ENCODE data around the gene ARHGEF40.

ARHGEF40 gene

GRCh38 chr14:21098892-21099595 is 28.9 kb downstream of the ARHGEF40 start:
- DNase-seq = no peak

GRCh38 chr14:21099596-21099985 is 29.5 kb downstream of the ARHGEF40 start:
- no peak for DNase-seq

DNA sequence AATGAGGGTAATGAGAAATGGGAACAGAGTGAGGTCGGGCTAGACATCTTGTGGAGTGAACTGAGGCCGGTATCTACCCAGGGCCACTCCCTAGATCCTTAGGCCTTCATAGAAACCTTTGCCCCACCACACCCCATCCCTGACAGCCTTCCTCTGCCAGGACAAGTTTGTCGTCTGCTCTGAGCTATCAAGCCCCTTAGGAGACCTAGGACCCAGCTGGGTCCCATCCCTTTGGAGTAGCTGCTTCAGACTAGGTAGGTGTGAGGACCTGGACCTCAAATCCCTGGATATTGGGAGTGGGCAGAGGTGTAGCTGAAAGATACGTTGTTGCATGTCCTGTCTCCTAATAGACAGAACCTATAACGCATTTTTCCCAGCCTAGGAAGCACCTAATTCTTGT is 30.8 kb downstream of the ARHGEF40 start, which contains the start of gene TMEM253:
TSS of gene TMEM253 (plus strand) at position 136 of the 400 bp plus-strand sequence. CDS start 278 bp downstream, outside the sequence.
- DNase-seq = no peak

DNA sequence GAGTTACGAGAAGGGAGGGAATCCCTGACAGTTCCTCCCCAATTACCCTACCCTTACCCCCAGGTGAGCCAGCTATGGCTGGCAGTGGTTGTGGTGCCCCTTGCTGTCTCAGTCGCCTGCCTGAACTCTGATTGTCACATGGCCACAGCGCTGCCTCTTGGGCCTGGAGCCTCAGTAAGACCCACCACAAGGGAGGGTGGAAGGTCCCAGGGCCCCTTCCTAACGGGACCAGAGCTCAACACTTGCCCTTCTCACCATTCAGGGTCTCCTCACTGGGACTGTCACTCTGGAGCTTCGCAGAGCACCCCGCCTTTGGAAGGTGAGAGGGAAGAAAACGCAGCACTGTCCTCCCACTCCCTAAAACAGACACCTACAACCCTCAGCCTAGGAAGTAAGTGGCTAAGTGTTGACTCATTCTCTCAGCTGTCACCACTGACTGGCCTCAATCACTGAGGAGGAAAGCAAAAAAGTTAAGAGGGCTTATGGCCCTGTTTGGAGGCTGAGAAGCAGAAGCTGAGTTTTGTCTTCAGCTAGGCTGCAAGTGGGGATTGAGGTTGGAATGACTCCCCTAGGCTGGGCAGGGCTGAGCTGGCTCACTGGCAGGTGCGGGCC is 31.8 kb downstream of the ARHGEF40 start:
- no peak for DNase-seq

GRCh38 chr14:21102521-21103410 is 32.7 kb downstream of the ARHGEF40 start:
- no peak for DNase-seq

DNA sequence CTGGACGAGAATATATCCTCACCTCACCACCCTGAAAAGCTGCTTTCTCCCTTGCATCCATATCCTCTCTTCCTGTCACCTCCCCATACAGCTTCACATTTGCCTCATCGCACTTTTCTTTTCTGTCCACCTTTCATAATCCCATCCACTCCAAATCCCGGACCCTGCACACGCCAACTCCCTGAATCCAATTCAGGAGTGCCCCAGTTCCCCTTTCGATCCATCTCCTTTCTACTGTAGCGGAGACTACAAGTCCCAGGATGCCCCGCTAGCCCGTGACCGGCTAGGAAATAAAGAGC is 33.3 kb downstream of the ARHGEF40 start:
- DNase-seq = no peak

DNA sequence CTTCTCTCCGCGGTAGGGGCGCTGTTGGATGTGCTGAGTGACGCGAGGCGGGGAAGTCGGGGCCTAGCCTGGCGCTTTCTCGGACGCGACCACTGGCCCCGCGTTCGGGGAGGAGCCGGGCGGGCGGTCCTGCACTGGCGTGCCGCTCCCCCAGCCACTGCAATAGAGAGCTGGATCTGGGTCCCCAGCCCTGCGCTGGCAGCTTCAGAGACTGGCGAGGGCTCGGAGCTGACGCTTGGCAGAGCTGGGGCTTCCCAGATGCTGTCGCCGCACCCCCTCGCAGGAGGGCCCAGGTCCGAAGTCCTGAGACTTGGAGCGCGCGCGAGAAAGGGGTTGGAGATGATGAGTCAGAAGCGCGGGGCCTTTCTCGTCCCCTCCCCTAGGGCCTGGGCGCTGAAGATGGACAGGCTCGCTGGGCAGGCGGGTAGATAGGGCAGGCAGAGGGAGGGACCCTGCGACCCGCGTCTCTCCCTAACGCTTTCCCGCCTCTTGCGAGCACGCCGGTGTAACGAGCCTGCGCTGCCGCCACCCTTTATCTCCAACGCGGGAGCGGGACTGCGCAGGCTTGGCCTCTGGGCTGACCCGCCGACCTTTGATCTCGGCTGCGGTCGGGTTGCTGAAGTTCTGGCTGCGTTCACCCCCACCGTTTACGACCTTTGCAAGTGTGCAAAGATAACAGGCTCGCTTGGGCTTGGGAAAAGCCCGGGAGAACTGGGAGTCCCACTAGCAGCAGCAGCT is 33.8 kb downstream of the ARHGEF40 start:
- peak; percentile 93 for DNase-seq

GRCh38 chr14:21104448-21105060 is 34.5 kb downstream of the ARHGEF40 start:
- peak; percentile 85 for DNase-seq

GRCh38 chr14:21105095-21105494 is 35.0 kb downstream of the ARHGEF40 start:
- no peak for DNase-seq

DNA sequence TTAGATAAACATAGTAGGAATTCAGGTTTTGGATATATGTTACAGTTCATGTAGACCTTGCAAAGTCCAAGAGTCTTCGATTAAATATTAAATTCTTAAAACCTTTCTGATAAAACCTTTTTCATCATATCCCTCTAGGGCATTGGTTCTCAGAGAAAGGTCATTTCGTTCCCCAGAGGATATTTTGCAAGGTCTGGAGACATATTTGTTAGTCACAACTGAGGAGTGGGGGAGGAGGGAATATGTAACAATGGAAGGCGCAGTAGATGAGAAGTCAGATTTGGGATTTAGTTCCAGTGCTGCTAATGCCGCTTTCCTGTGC is 36.0 kb downstream of the ARHGEF40 start:
- DNase-seq = no peak

DNA sequence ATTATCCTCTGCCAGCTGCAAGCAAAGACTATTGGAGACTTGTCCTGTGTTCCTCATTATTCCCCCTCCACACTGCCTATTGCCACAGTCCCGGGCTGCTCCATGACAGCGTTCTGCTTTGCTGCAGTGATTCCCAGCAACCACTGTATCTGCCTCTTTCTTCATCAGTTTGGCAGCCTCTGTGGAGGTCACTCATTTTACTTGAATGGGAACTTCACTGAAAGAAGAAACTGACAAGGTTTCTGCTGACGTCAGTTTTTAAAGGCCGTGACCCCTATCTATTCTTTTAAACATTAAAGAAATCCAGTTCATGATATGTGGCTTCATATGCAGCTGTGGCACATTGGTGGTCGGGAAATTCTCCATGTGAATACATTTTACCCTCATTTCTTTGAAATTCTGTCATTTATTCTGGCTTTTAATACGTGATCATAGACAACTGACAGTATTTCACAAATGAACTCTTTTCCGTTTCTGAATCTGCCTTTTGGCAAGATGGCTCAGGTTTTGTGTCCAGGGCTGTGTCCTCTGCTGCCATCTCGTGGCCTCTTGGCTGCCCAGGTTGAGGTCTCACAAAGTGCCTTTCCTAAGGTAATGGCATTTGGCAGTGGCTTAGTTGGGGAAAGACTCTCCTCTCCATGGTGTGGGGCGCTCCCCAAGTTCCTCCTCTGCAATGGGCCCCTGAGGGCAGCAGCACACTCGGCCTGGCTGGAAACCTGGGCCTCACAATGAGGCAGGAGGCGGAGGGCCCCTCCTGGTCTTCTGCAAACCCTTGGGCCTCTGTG is 36.6 kb downstream of the ARHGEF40 start:
- DNase-seq = peak; percentile 17

DNA sequence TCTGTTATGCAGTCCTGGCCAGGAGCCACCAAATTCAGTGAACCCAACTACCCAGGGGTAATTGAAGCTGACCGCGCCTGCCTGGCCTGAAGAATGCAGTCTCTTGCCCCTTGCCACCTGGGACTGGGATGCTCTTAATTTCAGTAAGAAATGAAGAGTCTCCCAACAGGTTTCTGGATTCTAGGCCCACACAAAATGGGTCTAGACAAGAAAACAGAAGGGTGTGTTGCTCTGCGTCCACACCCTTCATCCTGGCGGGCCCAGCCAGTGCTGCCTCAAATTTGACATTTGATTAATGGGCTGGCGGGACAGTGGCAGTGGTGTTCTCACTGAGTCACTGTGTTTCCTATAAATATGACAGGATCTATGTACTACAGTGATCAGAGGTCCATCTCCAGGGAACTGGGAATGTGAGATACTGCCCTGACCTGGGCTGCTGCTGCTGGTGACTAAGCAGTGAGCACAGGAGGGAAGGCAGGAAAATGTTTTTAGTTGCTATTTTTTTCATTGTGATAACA is 37.2 kb downstream of the ARHGEF40 start:
- no peak for DNase-seq

DNA sequence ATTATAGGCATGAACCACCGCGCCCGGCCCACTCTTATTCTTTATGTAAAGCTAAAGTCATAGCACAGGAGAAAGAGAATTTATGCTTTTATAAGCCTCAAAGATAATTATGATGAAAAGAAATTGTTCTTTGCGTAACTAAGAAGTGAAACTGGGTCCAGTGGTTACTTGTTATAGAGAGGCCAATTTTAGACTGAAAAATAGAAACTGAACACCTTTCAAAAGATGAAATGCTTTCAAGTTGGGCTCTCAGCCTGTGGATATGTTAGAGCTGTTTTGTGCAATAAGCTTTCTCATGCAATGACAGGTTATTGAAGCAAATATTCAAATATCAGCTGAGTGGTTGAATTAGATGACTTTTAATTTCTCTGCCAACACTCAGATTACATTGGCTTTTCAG is 38.7 kb downstream of the ARHGEF40 start:
- DNase-seq = no peak

DNA sequence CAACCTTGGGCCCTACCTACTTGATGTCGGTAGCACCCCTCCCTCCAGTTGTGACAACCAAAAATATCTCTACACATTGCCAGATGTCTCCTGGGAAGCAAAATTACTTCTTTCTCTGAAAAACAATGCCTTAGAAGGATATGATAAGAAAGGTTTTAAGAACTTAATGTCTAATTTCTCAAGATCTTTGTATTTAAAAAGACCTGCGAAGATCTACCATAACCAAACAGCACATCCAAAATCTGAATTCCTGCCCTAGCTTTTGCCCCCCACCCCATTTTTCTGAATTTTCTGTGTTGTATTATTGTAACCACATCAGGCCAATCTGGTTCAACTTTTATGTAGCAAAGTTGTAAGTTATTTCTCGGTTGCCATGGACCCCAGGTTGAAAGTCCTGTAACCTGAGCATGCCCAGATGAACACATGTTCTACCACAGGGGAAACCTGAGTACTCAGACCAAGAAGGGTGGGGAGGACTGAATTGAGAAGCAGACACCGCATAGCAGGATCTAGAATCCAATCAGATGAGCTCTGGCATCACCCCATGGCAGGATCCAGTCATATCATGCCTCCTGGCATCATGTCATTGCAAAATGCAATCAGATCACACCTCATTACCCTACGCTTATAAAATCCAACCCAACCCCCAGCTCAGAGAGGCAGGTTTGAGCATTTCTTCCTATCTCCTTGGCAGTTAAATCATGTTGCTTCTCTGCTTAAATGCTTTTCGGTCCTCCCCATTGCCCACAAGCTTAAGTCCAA is 39.5 kb downstream of the ARHGEF40 start:
- no peak for DNase-seq

DNA sequence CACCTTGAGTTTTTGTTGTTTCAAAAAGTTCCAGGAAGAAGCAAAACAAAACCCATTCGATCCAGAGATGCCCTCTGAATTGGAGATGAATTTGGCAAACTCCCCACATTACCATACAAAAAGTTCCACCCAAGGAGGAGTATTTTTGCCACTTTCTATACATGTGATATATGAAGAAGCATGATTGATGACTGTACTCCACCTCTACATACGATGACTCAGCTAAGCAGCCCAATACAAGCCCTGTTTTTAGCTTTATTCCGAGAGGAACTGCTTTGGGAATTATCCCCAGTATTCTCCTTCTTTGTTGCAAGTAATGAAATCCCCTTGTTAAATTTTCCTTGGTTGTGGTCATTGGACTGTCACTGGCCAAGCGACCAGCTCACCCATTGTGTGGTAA is 42.2 kb downstream of the ARHGEF40 start:
- no peak for DNase-seq

GRCh38 chr14:21113369-21113768 is 43.3 kb downstream of the ARHGEF40 start:
- DNase-seq = no peak

- DNase-seq = no peak
Measured at GRCh38 chr14:21118933-21119332, 48.8 kb downstream of the ARHGEF40 start.

DNA sequence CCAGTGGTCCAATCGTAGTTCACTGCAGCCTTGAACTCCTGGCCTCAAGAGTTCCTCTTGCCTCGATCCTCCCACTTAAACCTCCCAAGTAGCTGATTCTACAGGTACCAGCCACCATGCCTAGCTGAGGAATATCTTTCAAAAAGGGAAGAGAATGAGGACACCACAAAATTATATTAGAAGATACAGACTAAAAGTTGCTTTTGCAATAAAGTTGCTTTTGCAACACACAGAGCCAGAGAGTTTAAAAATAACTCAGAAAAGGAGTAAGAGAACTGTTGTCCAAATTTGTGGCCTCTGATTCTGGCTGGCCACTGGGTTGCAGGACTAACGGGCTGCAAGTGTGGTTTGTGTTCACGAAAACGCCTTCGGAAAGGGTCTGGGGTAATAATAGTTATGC is 50.6 kb downstream of the ARHGEF40 start:
- no peak for DNase-seq

- DNase-seq = no peak
Measured at GRCh38 chr14:21121122-21121521, 51.0 kb downstream of the ARHGEF40 start.

DNA sequence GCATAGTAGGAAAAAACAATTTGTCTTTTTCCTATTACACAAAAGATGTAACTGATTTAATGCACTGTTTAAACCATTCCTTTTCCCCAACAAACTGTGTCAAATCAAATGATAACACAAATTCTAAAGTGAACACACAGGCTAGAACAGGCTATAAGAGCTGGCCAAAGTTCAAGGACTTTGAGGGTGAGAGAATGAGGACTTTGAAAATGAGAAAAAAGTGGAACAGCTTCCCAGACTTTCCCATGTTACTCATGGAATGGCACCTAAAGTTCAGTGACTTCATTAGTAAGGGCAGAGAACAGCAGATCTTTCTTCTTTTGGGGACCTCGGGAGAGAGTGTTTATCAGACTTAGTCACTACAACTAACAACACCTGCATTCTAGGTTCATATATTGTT is 53.3 kb downstream of the ARHGEF40 start:
- DNase-seq = no peak

GRCh38 chr14:21133901-21134300 is 63.8 kb downstream of the ARHGEF40 start:
- no peak for DNase-seq

All from NCI-H524 treated with DMSO at 0.1 percent for 48 hours (cell line).